Transverse colon (tissue), 4 donors: Measurements from ENCODE around the gene FAM20C.

Experiments
- CTCF ChIP-seq, 5 experiments: fragments of 200-600 bp in 3 of 5; fragments of 450-650 bp in 2 of 5; sonication (generic) in 3 of 5; IDR thresholded peaks; 1 replicate in 2 of 5; 2 replicates in 3 of 5; pipeline ENCODE4 v1.5.1; 2016 to 2017; ENCODE audit warnings: antibody characterized with exemption in 5 of 5, inconsistent platforms in 3 of 5, mild to moderate bottlenecking in 2 of 5, moderate library complexity in 1 of 5
- EP300 ChIP-seq: sonication (generic); formaldehyde crosslinking; IDR thresholded peaks from one replicate; pipeline ENCODE4 v1.6.1; 2017; ENCODE audit warnings: antibody characterized with exemption, low read depth
- POLR2A ChIP-seq: fragments of 450-650 bp; IDR thresholded peaks from one replicate; pipeline ENCODE4 v1.6.1; 2016; ENCODE audit warnings: antibody characterized with exemption, mild to moderate bottlenecking, moderate library complexity
- POLR2AphosphoS5 ChIP-seq, 3 donors: sonication (generic); formaldehyde crosslinking; IDR thresholded peaks; one replicate each; pipeline ENCODE4 v1.6.1; 2016; ENCODE audit warnings: antibody characterized with exemption in 3 of 3

- TF ChIP-seq POLR2A (no peak), EP300 (no peak), CTCF (IDR thresholded peaks at IDR 0.05) (no peak), POLR2AphosphoS5 (IDR thresholded peaks at IDR 0.05) (no peak)
Measured at GRCh38 chr7:298743-299142, 106.4 kb downstream of the FAM20C start.
